ENCODE data around the gene PKD1L1. TPM values are rescaled to one million over a fixed set of nuclear protein-coding genes. Genes with fewer than 3 reads are reported as not detected.
"Not testable (repeated sequence)": the region's sequence is repeated elsewhere in the genome, so short reads cannot be mapped to it uniquely, and the experiment has no call there.

PKD1L1 gene
- total RNA-seq, 1 experiment from 2014 or later: not detected

DNA sequence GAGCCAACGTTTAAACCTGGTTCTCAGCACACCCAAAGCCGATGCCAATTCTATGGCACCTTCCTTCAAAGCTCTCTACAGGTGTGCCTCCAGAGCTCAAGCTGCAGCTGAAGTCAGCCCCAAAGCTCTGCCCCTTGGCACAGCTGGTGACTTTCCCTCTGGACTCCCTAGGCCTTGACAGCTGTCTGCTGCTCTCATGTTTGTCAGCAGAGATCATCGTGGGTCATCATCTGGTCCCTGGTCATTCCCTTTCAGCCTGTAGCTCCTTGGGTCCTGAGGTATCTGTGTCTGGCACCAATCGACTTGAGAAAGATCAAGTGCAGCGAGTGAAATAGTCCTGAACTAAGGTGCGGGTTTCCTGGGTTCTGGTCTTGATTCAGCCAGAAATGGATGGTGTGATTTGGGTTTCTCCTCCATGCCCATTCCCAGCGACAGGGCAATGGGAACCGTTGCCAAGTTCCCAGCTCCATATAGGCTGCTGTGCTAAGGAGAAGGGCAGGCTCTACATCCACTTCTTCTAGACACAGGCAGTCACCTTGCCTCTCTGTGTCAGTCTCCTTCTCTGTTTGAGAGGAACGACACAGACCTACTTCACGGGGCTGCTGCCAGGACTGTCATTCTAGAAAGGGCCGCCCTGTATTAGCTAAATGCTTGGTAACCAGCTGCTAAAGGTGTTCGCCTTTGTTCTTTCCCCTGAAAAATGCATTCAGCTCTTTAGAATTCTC lies 3.6 kb downstream of the PKD1L1 start:
- ChIA-PET POLR2A (interaction anchor here (1.0 to 2.1 kb wide), 4 partner anchors 26 to 212 kb away, joined by 3 to 18 read pairs (median 3); no protein-coding TSS in a partner anchor), CTCF (interaction anchor here (0.6 to 12.6 kb wide), 49 partner anchors 8 to 680 kb away, joined by 3 to 314 read pairs (median 5); partner anchors contain the start of gene UPP1)
- DNase-seq (ENCODE audit: unreplicated experiment): no peak
- H3K4me1 Mint-ChIP-seq (ENCODE audit: insufficient read depth, unreplicated experiment): peaks cover 11% of the 10 kb centered on the region
- no peaks in the 10 kb centered on the region for H3K9me3 Mint-ChIP-seq (ENCODE audit: unreplicated experiment)
- intact Hi-C loops (cut with micrococcal nuclease): loop anchor here (1.0 to 10.0 kb wide), 5 partner anchors 166 to 1910 kb away; no protein-coding TSS in a partner anchor
- no TSS peak for BruUV-seq (replicated peaks)
- H3K27me3 Mint-ChIP-seq (ENCODE audit: insufficient read depth, unreplicated experiment): no peaks in the 10 kb centered on the region
- H3K36me3 Mint-ChIP-seq (ENCODE audit: insufficient read depth, unreplicated experiment): no peaks in the 10 kb centered on the region
- TF ChIP-seq, protein P1, sequence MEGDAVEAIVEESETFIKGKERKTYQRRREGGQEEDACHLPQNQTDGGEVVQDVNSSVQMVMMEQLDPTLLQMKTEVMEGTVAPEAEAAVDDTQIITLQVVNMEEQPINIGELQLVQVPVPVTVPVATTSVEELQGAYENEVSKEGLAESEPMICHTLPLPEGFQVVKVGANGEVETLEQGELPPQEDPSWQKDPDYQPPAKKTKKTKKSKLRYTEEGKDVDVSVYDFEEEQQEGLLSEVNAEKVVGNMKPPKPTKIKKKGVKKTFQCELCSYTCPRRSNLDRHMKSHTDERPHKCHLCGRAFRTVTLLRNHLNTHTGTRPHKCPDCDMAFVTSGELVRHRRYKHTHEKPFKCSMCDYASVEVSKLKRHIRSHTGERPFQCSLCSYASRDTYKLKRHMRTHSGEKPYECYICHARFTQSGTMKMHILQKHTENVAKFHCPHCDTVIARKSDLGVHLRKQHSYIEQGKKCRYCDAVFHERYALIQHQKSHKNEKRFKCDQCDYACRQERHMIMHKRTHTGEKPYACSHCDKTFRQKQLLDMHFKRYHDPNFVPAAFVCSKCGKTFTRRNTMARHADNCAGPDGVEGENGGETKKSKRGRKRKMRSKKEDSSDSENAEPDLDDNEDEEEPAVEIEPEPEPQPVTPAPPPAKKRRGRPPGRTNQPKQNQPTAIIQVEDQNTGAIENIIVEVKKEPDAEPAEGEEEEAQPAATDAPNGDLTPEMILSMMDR (IDR thresholded peaks at IDR 0.05; ENCODE audit: unreplicated experiment): no peak
- H3K27ac Mint-ChIP-seq (ENCODE audit: low read depth, unreplicated experiment): no peak overlapping the region
- H3K4me3 Mint-ChIP-seq (ENCODE audit: unreplicated experiment): no peak overlapping the region

DNA sequence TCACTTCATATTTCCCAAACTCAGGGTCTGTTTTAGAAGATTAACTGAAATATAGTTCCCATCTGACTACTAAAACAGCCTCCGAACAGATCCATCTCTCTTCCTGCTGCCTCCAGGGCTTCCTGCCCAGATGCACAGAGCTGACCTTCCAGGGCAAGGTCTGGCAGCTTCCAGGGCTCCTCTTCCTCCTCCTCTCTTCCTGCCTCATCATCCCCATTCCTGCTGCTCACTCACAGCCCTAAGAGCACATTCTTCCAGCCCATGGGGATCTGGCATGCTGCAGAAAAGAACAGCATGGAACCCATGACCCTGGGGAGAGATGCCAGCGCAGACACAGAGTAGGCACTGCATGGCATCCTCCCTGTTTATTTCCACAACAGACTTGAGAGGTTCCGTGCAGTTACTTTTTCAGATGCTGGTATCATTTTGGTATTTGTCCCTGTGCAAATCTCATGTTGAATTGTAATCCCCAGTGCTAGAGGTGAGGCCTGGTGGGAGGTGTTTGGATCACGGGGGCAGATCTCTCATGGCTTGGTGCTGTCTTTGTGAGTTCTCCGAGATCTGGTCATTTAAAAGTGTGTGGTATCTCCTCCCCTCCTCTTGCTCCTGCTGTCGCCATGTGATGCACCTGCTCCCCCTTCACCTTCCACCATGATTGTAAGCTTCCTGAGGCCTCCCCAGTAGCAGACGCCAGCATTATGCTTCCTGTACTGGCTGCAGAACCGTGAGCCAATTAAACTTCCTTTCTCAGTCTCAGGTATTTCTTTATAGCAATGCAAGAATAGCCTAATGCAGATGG lies 4.4 kb downstream of the PKD1L1 start:
- Mint-ChIP-seq H3K36me3 (ENCODE audit: insufficient read depth, unreplicated experiment) (no peaks in the 10 kb centered on the region), H3K27ac (ENCODE audit: low read depth, unreplicated experiment) (peak overlapping the region; percentile 49), H3K27me3 (ENCODE audit: insufficient read depth, unreplicated experiment) (no peaks in the 10 kb centered on the region), H3K9me3 (ENCODE audit: unreplicated experiment) (no peaks in the 10 kb centered on the region), H3K4me1 (ENCODE audit: insufficient read depth, unreplicated experiment) (peaks cover 11% of the 10 kb centered on the region), H3K4me3 (ENCODE audit: unreplicated experiment) (no peak overlapping the region)
- no peak for DNase-seq (ENCODE audit: unreplicated experiment)
- ChIA-PET CTCF (interaction anchor here (0.7 to 12.6 kb wide), 30 partner anchors 8 to 680 kb away, joined by 3 to 314 read pairs (median 10); partner anchors contain the start of gene UPP1), POLR2A (interaction anchor here (1.0 to 2.1 kb wide), 3 partner anchors 27 to 166 kb away, joined by 3 to 18 read pairs (median 3); no protein-coding TSS in a partner anchor)
- intact Hi-C loops (cut with micrococcal nuclease): loop anchor here (10.0 kb wide), 3 partner anchors 351 to 1911 kb away; no protein-coding TSS in a partner anchor
- TF ChIP-seq, protein P1 (IDR thresholded peaks at IDR 0.05; ENCODE audit: unreplicated experiment): no peak
- no TSS peak for BruUV-seq (replicated peaks)

DNA sequence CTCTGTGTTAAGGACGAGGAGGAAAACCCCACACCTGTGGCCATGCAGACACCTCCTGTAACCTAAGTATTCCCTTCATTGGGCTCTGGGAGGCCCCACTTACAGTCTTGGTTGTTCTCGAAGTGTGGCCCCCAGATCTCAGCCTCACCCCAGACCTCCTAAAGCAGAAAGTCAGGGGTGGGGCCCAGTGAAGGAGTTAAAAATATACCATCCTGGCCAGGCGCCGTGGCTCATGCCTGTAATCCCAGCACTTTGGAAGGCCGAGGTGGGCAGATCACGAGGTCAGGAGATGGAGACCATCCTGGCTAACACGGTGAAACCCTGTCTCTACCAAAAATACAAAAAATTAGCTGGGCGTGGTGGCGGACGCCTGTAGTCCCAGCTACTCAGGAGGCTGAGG lies 5.6 kb downstream of the PKD1L1 start:
- H3K27ac Mint-ChIP-seq (ENCODE audit: low read depth, unreplicated experiment); H3K4me3 Mint-ChIP-seq (ENCODE audit: unreplicated experiment); H3K36me3 Mint-ChIP-seq (ENCODE audit: insufficient read depth, unreplicated experiment); DNase-seq (ENCODE audit: unreplicated experiment); H3K27me3 Mint-ChIP-seq (ENCODE audit: insufficient read depth, unreplicated experiment); BruUV-seq (replicated peaks); H3K9me3 Mint-ChIP-seq (ENCODE audit: unreplicated experiment); POLR2A ChIA-PET: not testable (repeated sequence)
- CTCF ChIA-PET: interaction anchor here (1.9 to 12.6 kb wide), 4 partner anchors 165 to 214 kb away, joined by 13 to 314 read pairs (median 82); no protein-coding TSS in a partner anchor
- peaks cover 11% of the 10 kb centered on the region for H3K4me1 Mint-ChIP-seq (ENCODE audit: insufficient read depth, unreplicated experiment)
- intact Hi-C loops (cut with micrococcal nuclease): loop anchor here (10.0 kb wide), 3 partner anchors 352 to 1912 kb away; no protein-coding TSS in a partner anchor

DNA sequence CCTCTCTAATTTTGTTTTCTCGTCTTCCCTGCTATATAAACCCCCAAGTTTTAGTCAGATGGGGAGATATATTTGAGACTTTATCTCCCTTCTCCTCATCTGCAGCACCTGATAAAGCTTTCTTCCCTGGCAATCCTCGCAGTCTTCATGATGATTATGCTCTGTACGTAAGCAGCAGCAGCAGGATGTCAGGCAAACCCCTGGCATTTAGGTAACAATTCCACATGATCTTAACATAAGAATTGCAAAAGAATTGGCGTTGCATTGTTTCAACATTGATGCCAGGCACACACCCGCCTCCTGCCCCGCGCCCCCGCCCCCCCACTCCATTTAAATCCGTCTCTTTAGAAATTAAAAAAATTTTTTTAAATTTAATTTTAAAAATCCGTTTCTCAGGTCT lies 6.1 kb downstream of the PKD1L1 start:
- BruUV-seq (replicated peaks): no TSS peak
- H3K4me3 Mint-ChIP-seq (ENCODE audit: unreplicated experiment): no peak overlapping the region
- ChIA-PET CTCF (interaction anchor here (1.0 to 2.6 kb wide), 3 partner anchors 161 to 213 kb away, joined by 3 to 14 read pairs (median 13); no protein-coding TSS in a partner anchor), POLR2A (no interaction called here)
- H3K4me1 Mint-ChIP-seq (ENCODE audit: insufficient read depth, unreplicated experiment): peaks cover 11% of the 10 kb centered on the region
- DNase-seq (ENCODE audit: unreplicated experiment): peak; percentile 64
- H3K9me3 Mint-ChIP-seq (ENCODE audit: unreplicated experiment): no peaks in the 10 kb centered on the region
- H3K27me3 Mint-ChIP-seq (ENCODE audit: insufficient read depth, unreplicated experiment): no peaks in the 10 kb centered on the region
- H3K27ac Mint-ChIP-seq (ENCODE audit: low read depth, unreplicated experiment): no peak overlapping the region
- intact Hi-C loops (cut with micrococcal nuclease): loop anchor here (10.0 kb wide), 3 partner anchors 353 to 1913 kb away; no protein-coding TSS in a partner anchor
- no peaks in the 10 kb centered on the region for H3K36me3 Mint-ChIP-seq (ENCODE audit: insufficient read depth, unreplicated experiment)
- TF ChIP-seq, protein P1 (IDR thresholded peaks at IDR 0.05; ENCODE audit: unreplicated experiment): no peak

Data from MCF 10A (cell line).